Heart right ventricle (tissue), 16 donors: ENCODE data around the gene IGF2BP3. TPM values are rescaled to one million over a fixed set of nuclear protein-coding genes. Genes with fewer than 3 reads are reported as not detected.
"Not testable (repeated sequence)": the region's sequence is repeated elsewhere in the genome, so short reads cannot be mapped to it uniquely, and the experiment has no call there.

Source experiments
- ATAC-seq, 8 donors: fragments of 200-7000 bp; cut with Tn5 transposase; one replicate each; pipeline ENCODE4 v1.9.1; 2020; ENCODE audit warnings: mild to moderate bottlenecking in 8 of 8, moderate library complexity in 8 of 8, moderate number of reproducible peaks in 1 of 8
- DNase-seq, 2 donors: peaks; one replicate each; pipeline ENCODE4 v3.0.0-alpha.2; 2020
- H3K27ac ChIP-seq, 10 donors: fragments of 200-600 bp; sonication (generic) in 2 of 10; one replicate each; pipeline versions ENCODE4 v1.5.0 to v1.8.0; 2020 to 2022; ENCODE audit warnings: mild to moderate bottlenecking in 3 of 10
- H3K27me3 ChIP-seq, 7 donors: fragments of 200-600 bp; one replicate each; pipeline ENCODE4 v1.8.0; 2021 to 2022; ENCODE audit warnings: mild to moderate bottlenecking in 2 of 7
- H3K36me3 ChIP-seq, 9 donors: fragments of 200-600 bp; sonication (generic) in 1 of 9; one replicate each; pipeline versions ENCODE4 v1.5.0 to v1.8.0; 2020 to 2022; ENCODE audit warnings: mild to moderate bottlenecking in 2 of 9
- H3K4me1 ChIP-seq, 9 donors: fragments of 200-600 bp; sonication (generic) in 1 of 9; one replicate each; pipeline versions ENCODE4 v1.5.0 to v1.8.0; 2020 to 2022; ENCODE audit warnings: mild to moderate bottlenecking in 4 of 9
- H3K4me3 ChIP-seq, 10 donors: fragments of 200-600 bp; sonication (generic) in 2 of 10; one replicate each; pipeline versions ENCODE4 v1.5.0 to v1.8.0; 2020 to 2022; ENCODE audit warnings: mild to moderate bottlenecking in 7 of 10, moderate library complexity in 2 of 10
- H3K9me3 ChIP-seq, 11 donors: fragments of 200-600 bp in 10 of 11; sonication (generic) in 2 of 11; one replicate each; pipeline versions ENCODE4 v1.5.0 to v1.8.0; 2013 to 2022; ENCODE audit warnings: mild to moderate bottlenecking in 2 of 11, control low read depth in 1 of 11, moderate library complexity in 1 of 11
- WGBS, 2 donors: extraction: QIAGEN DNeasy Blood & Tissue Kit; methylation state at CpG; one replicate each; pipeline ENCODE4 v1.1.7; 2013; ENCODE audit warnings: inconsistent platforms in 1 of 2; 5-methylcytosine and 5-hydroxymethylcytosine counted together
- intact Hi-C, 10 donors: fragments of 100-400 bp; cut with DNase I; formaldehyde crosslinking; loops; one replicate each; pipeline versions ENCODE4 v1.11.1 to v1.14.2; 2022
- polyA plus RNA-seq, 2 donors: library from polyadenylated mRNA; stranded (reverse); fragments of 200-250 nt; gene quantifications; one replicate each; pipeline ENCODE4 v1.2.3, GENCODE V29; 2013
- total RNA-seq, 10 donors: library from RNA; stranded (reverse); fragmentation: NEBNext Ultra II Directional in 3 of 10; extraction: Animal tissue kit (Norgen Biotek cat#: 25700) in 3 of 10; gene quantifications; one replicate each; pipeline versions ENCODE4 v1.2.1 to v1.2.4, GENCODE V29; 2021 to 2023
- TF ChIP-seq, protein P1 (sequence below), 9 donors: fragments of 200-600 bp; sonication (generic) in 2 of 9; IDR thresholded peaks; one replicate each; pipeline versions ENCODE4 v1.5.0 to v1.8.0; 2021 to 2022; ENCODE audit warnings: antibody characterized with exemption in 9 of 9, mild to moderate bottlenecking in 5 of 9, moderate library complexity in 1 of 9
- donor health status: Arrhythmogenic right ventricular cardiomyopathy.
- donor health status: ischemic (EF 13 %, LVEDD 7.1; RV severe dilation, severe dysfunction).
- donor health status: healthy with polysubstance abuse.
- donor health status: DM: no; HTN: yes; CAD: no.
- donor health status: DM: no; HTN: no; CAD: no.
- donor health status: ischemic (EF 25% LVEDD 6.9; RV normal size, moderate dysfunction).
- donor health status: ischemic (EF 25% LVEDD 5.7; RV mildly dilated, moderate dysfunction).
- donor health status: healthy.
- donor health status: DM: yes; HTN: yes; CAD: no.
- donor health status: Ischemic cardiomyopathy.
- donor health status: ischemic (EF 35%, LVEDD 5.7; RV mildly dilated, moderate dysfunction).
- donor health status: nonischemic (EF 11% LVEDD 7.7; RV severe dilation, severe dysfunction).
- donor health status: DM: yes; HTN: yes; CAD: no.
- donor health status: PGD.
- donor health status: ischemic (EF 29% LVEDD 5.4; RV normal size, mild dysfunction).
- donor health status: nonischemic (EF 23%, LVEDD 6.1; RV moderate dilation, normal function).

IGF2BP3 gene
- total and polyA plus RNA-seq, 12 donors = 0.16 to 0.60 (median 0.34) TPM; not detected in 8

- TF ChIP-seq, protein P1, sequence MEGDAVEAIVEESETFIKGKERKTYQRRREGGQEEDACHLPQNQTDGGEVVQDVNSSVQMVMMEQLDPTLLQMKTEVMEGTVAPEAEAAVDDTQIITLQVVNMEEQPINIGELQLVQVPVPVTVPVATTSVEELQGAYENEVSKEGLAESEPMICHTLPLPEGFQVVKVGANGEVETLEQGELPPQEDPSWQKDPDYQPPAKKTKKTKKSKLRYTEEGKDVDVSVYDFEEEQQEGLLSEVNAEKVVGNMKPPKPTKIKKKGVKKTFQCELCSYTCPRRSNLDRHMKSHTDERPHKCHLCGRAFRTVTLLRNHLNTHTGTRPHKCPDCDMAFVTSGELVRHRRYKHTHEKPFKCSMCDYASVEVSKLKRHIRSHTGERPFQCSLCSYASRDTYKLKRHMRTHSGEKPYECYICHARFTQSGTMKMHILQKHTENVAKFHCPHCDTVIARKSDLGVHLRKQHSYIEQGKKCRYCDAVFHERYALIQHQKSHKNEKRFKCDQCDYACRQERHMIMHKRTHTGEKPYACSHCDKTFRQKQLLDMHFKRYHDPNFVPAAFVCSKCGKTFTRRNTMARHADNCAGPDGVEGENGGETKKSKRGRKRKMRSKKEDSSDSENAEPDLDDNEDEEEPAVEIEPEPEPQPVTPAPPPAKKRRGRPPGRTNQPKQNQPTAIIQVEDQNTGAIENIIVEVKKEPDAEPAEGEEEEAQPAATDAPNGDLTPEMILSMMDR (IDR thresholded peaks at IDR 0.05) = no peak
- Histone ChIP-seq H3K9me3 (no peaks in the 10 kb centered on the region), H3K27ac (no peak overlapping the region), H3K27me3 (no peaks in the 10 kb centered on the region), H3K4me3 (no peak overlapping the region), H3K4me1 (peaks cover 0 to 38% (median 27%) of the 10 kb centered on the region in 9 donors), H3K36me3 (no peaks in the 10 kb centered on the region)
- 79 to 100% methylated on average over 1 of the region's 1 CpG for WGBS, 2 donors
- DNase-seq (no peak), ATAC-seq (no peak)
- intact Hi-C loops = no loop called here
These were observed 139.2 kb downstream of the IGF2BP3 start for GRCh38 chr7:23331132-23331531.

DNA sequence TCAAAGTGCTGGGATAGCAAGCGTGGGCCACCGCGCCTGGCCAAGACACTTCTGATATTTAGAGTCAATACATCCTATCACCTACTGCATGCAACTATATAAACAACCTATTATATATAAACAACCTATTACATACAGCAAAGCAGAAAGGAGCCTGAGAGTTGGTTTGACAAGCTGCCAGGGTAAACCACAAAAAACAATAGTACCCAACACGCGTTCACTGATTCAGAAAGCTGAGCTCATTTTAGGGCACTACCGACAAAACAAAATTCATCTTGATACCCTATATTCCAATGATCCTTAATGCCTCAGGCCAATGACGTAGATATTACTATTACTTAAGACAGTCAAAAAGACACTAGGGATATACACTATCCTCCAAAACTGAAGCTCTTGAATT, 154.9 kb downstream of the IGF2BP3 start:
- peaks cover 0 to 4% (median 0%) of the 10 kb centered on the region in 7 donors for H3K27me3 ChIP-seq
- H3K27ac ChIP-seq = no peak overlapping the region
- H3K4me1 ChIP-seq = peaks cover 0 to 10% (median 0%) of the 10 kb centered on the region in 9 donors
- peaks cover 0 to 11% (median 4%) of the 10 kb centered on the region in 9 donors for H3K36me3 ChIP-seq
- H3K4me3 ChIP-seq = no peak overlapping the region
- intact Hi-C loops = no loop called here
- no peak for DNase-seq
- no peak for ATAC-seq
- TF ChIP-seq, protein P1 (IDR thresholded peaks at IDR 0.05) = no peak
- WGBS, 2 donors = 84 to 87% methylated on average over 7 of the region's 7 CpGs
- H3K9me3 ChIP-seq = no peaks in the 10 kb centered on the region

- H3K9me3 ChIP-seq, DNase-seq, intact Hi-C loops, H3K27me3 ChIP-seq, H3K27ac ChIP-seq, H3K4me3 ChIP-seq, ATAC-seq: not testable (repeated sequence)
- Histone ChIP-seq H3K36me3 (peaks cover 0 to 42% (median 18%) of the 10 kb centered on the region in 9 donors), H3K4me1 (peaks cover 0 to 10% (median 0%) of the 10 kb centered on the region in 9 donors)
- WGBS, 2 donors = 79 to 93% methylated on average over 2 of the region's 2 CpGs
These were observed 158.2 kb downstream of the IGF2BP3 start for GRCh38 chr7:23312141-23312540.

DNA sequence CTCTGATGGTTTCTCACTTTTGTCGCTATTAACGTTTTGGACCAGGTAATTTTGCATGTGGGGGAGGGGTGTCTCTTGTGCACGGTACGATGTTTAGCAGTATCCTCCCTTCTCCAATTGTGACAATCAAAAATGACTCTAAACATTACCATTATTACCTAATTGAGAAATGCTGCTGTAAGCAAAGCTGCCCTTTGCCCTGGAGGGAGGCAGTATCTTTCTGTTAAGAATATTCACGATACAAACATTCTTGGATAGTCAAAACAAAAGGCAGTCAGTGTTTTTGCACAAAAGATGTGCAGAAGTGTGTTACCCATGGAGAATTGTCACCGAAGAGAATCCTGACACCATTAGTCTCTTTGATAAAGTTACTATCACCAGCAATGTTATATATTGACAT, 161.5 kb downstream of the IGF2BP3 start:
- intact Hi-C loops = no loop called here
- DNase-seq (no peak), ATAC-seq (no peak)
- Histone ChIP-seq H3K4me1 (peaks cover 0 to 11% (median 0%) of the 10 kb centered on the region in 9 donors), H3K9me3 (no peaks in the 10 kb centered on the region), H3K27ac (no peak overlapping the region), H3K36me3 (peaks cover 0 to 72% (median 18%) of the 10 kb centered on the region in 9 donors), H3K4me3 (no peak overlapping the region), H3K27me3 (no peaks in the 10 kb centered on the region)
- TF ChIP-seq, protein P1 (IDR thresholded peaks at IDR 0.05) = no peak
- WGBS, 2 donors = 87 to 91% methylated on average over 6 of the region's 6 CpGs

- Histone ChIP-seq H3K4me1 (peaks cover 0 to 21% (median 5%) of the 10 kb centered on the region in 9 donors), H3K27ac (no peak overlapping the region), H3K4me3 (no peak overlapping the region), H3K9me3 (no peaks in the 10 kb centered on the region), H3K36me3 (peaks cover 0 to 89% (median 22%) of the 10 kb centered on the region in 9 donors), H3K27me3 (no peaks in the 10 kb centered on the region)
- no peak for ATAC-seq
- TF ChIP-seq, protein P1 (IDR thresholded peaks at IDR 0.05) = no peak
- WGBS, 2 donors = 96 to 97% methylated on average over 2 of the region's 2 CpGs
- DNase-seq = no peak
- intact Hi-C loops = no loop called here
These were observed 163.3 kb downstream of the IGF2BP3 start for GRCh38 chr7:23306936-23307521.
